Endothelial cell of umbilical vein (primary cell): ENCODE data around the gene PIGT.

ENCODE experiments used
- CTCF ChIP-seq, 2 donors: IDR thresholded peaks; 1 replicate in 1 of 2; 2 replicates in 1 of 2; pipeline ENCODE4 v1.5.1; 2011; ENCODE audit warnings: low read length in 2 of 2, mild to moderate bottlenecking in 2 of 2, moderate library complexity in 2 of 2, control low read depth in 1 of 2, inconsistent platforms in 1 of 2, low read depth in 1 of 2; ENCODE audit not compliant: insufficient read depth in 1 of 2; ENCODE audit errors: extremely low read depth in 1 of 2
- EZH2 ChIP-seq: IDR thresholded peaks from 2 replicates; pipeline ENCODE4 v1.6.1; 2012; ENCODE audit warnings: borderline replicate concordance, low read depth, mild to moderate bottlenecking, moderate library complexity, low read length, inconsistent platforms; ENCODE audit not compliant: severe bottlenecking
- FOS ChIP-seq: IDR thresholded peaks from 2 replicates; pipeline ENCODE4 v1.6.1; 2011; ENCODE audit warnings: mild to moderate bottlenecking, low read length, moderate library complexity, borderline replicate concordance; ENCODE audit not compliant: insufficient read depth
- POLR2A ChIP-seq: IDR thresholded peaks from 2 replicates; pipeline ENCODE4 v1.6.1; 2012; ENCODE audit warnings: low read depth, mild to moderate bottlenecking, control low read depth, low read length
- POLR2AphosphoS5 ChIP-seq: IDR thresholded peaks from 2 replicates; pipeline ENCODE4 v1.6.1; 2012; ENCODE audit warnings: low read depth, mild to moderate bottlenecking, control low read depth, low read length, moderate library complexity; ENCODE audit not compliant: insufficient read depth

GRCh38 chr20:45467861-45468260, 51.9 kb downstream of the PIGT start:
- TF ChIP-seq EZH2, result no peak
- no peak for TF ChIP-seq CTCF (IDR thresholded peaks at IDR 0.05; ENCODE audit: extremely low read depth in 1 of 2, insufficient read depth in 1 of 2, low read depth in 1 of 2, low read length in 2 of 2)
- no peak for TF ChIP-seq POLR2AphosphoS5
- TF ChIP-seq FOS, result no peak
- no peak for TF ChIP-seq POLR2A
